DOHH2 (cell line): ENCODE measurements around the gene SMG5.

Experiments used
- H3F3A ChIP-seq: fragments of 200-600 bp; sonication (generic), shearing (Covaris generic); 2 replicates; pipeline ENCODE4 v1.6.0; 2016; ENCODE audit warnings: antibody characterized with exemption, mild to moderate bottlenecking; ENCODE audit not compliant: control insufficient read depth, insufficient read depth
- H3K27ac ChIP-seq: fragments of 200-600 bp; sonication (generic); 2 replicates; pipeline ENCODE4 v1.5.1; 2014; ENCODE audit warnings: low read depth, mild to moderate bottlenecking, low read length, moderate library complexity
- H3K27me3 ChIP-seq: fragments of 200-600 bp; sonication (generic); 2 replicates; pipeline ENCODE4 v1.6.1; 2014; ENCODE audit warnings: mild to moderate bottlenecking, low read length, mixed read lengths; ENCODE audit not compliant: control insufficient read depth
- H3K36me3 ChIP-seq: fragments of 200-600 bp; sonication (generic); 2 replicates; pipeline ENCODE4 v1.6.1; 2014; ENCODE audit warnings: mild to moderate bottlenecking, low read length, moderate library complexity, mixed read lengths; ENCODE audit not compliant: control insufficient read depth
- H3K4me1 ChIP-seq: fragments of 200-600 bp; sonication (generic); 2 replicates; pipeline ENCODE4 v1.6.1; 2014; ENCODE audit warnings: mild to moderate bottlenecking, low read length, mixed read lengths; ENCODE audit not compliant: control insufficient read depth
- H3K4me2 ChIP-seq: fragments of 200-600 bp; sonication (generic); 2 replicates; pipeline ENCODE4 v1.6.0; 2014; ENCODE audit warnings: mild to moderate bottlenecking, low read length, moderate library complexity
- H3K4me3 ChIP-seq: fragments of 200-600 bp; sonication (generic); 2 replicates; pipeline ENCODE4 v1.5.1; 2014; ENCODE audit warnings: mild to moderate bottlenecking, low read length, mixed read lengths
- H3K79me2 ChIP-seq: fragments of 200-600 bp; sonication (generic); 2 replicates; pipeline ENCODE4 v1.6.1; 2014; ENCODE audit warnings: mild to moderate bottlenecking, low read length, mixed read lengths; ENCODE audit not compliant: control insufficient read depth
- H3K9me2 ChIP-seq: fragments of 200-600 bp; sonication (generic); replicated peaks from 2 replicates; pipeline ENCODE4 v1.6.1; 2014; ENCODE audit warnings: mild to moderate bottlenecking, low read length, mixed read lengths; ENCODE audit not compliant: control insufficient read depth
- H3K9me3 ChIP-seq: fragments of 200-600 bp; sonication (generic); 2 replicates; pipeline ENCODE4 v1.6.1; 2014; ENCODE audit warnings: antibody characterized with exemption, low read length, mixed read lengths; ENCODE audit not compliant: control insufficient read depth, insufficient read depth
- H4K20me1 ChIP-seq: fragments of 200-600 bp; sonication (generic); 2 replicates; pipeline ENCODE4 v1.6.0; 2014; ENCODE audit warnings: low read depth, mild to moderate bottlenecking, antibody characterized with exemption, low read length, moderate library complexity; ENCODE audit not compliant: control insufficient read depth, insufficient read depth
- EZH2phosphoT487 ChIP-seq: fragments of 200-600 bp; sonication (generic); IDR thresholded peaks from 2 replicates; pipeline ENCODE4 v1.6.1; 2017; ENCODE audit warnings: borderline replicate concordance, mild to moderate bottlenecking, antibody characterized with exemption, low read length, moderate library complexity, mixed read lengths
- TF ChIP-seq, protein P1 (sequence below): fragments of 200-600 bp; sonication (generic); IDR thresholded peaks from one replicate; pipeline ENCODE4 v1.5.1; 2014; ENCODE audit warnings: antibody characterized with exemption, mild to moderate bottlenecking, low read depth, low read length; ENCODE audit not compliant: poor library complexity, severe bottlenecking

The SMG5 gene

DNA sequence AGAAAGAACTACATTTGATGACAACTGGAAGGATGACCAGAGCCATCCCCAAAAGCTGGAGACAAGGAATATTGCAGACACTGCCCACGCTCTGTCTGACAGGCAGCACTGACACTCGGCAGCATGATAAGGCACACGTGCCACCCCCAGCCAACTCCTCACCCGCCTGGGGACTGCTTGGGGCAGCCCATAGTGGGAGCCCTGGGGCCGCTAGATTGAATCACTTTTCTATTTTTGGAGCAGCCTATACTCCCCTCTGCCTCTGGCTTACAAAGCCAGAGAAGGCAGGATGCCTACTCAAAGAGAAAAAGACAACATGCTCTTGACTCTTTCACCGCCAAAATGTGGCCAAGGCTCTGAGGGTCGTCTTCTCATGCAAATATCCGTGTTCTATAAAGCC is 1.3 kb downstream of the SMG5 start:
- Histone ChIP-seq H3K27ac (peak overlapping the region; percentile 58), H3K79me2 (peaks cover 65% of the 10 kb centered on the region), H3K9me2 (no peaks in the 10 kb centered on the region), H3K9me3 (no peaks in the 10 kb centered on the region), H3K4me2 (peak overlapping the region; percentile 99), H3F3A (no peaks in the 10 kb centered on the region), H4K20me1 (peaks cover 15% of the 10 kb centered on the region; the same call in 1 of the 2 replicates), H3K36me3 (peaks cover 57% of the 10 kb centered on the region), H3K4me3 (peak overlapping the region; percentile 75), H3K27me3 (no peaks in the 10 kb centered on the region), H3K4me1 (peaks cover 27% of the 10 kb centered on the region)
- TF ChIP-seq EZH2phosphoT487 = no peak
- TF ChIP-seq, protein P1, sequence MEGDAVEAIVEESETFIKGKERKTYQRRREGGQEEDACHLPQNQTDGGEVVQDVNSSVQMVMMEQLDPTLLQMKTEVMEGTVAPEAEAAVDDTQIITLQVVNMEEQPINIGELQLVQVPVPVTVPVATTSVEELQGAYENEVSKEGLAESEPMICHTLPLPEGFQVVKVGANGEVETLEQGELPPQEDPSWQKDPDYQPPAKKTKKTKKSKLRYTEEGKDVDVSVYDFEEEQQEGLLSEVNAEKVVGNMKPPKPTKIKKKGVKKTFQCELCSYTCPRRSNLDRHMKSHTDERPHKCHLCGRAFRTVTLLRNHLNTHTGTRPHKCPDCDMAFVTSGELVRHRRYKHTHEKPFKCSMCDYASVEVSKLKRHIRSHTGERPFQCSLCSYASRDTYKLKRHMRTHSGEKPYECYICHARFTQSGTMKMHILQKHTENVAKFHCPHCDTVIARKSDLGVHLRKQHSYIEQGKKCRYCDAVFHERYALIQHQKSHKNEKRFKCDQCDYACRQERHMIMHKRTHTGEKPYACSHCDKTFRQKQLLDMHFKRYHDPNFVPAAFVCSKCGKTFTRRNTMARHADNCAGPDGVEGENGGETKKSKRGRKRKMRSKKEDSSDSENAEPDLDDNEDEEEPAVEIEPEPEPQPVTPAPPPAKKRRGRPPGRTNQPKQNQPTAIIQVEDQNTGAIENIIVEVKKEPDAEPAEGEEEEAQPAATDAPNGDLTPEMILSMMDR = peak; percentile 32

DNA sequence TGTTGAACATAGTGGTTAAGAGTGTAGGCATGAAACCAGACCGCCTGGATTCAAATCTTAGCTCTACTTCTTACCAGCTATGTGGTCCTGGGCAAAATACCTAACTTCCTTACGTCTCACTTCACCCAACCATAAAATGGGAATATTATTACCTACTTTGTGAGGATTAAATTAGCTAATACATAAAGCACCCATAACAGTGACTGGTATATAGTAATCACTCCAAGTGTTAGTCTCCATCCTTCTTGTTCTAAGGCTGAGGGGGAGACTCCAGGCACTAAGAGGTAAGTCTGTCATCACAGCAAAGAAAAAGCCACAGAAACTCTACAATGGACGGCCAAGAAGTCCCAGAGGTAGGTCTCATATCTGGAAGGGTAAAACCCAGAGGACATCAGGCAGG is 2.8 kb downstream of the SMG5 start:
- peaks cover 68% of the 10 kb centered on the region for H3K36me3 ChIP-seq

DNA sequence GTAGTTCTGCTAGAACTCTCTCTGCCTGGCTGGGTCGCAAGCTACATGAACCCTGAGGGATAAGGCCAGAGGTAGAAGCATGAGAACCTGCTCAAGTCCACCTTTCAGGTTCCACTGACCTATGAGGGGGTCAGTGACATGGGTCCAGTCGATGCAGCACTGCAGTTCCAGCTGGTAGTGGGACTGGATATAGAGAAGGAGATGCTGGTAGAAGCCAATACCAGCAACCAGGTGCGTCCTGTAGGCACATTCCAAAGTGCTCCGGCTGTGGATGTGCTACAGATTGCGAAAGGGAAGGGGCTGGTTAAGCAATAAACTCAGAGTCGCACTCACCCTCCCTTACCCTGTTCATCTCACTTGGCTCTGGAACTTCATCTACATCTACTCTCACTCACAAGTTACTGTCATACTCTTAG is 5.7 kb downstream of the SMG5 start:
- TF ChIP-seq, protein P1 = no peak
- TF ChIP-seq EZH2phosphoT487 = no peak
- peaks cover 94% of the 10 kb centered on the region for H3K36me3 ChIP-seq
- H3K9me2 ChIP-seq = no peaks in the 10 kb centered on the region
- H3K4me2 ChIP-seq = no peak overlapping the region
- no peak overlapping the region for H3K27ac ChIP-seq
- H3K9me3 ChIP-seq = no peaks in the 10 kb centered on the region
- peaks cover 15% of the 10 kb centered on the region; the same call in 1 of the 2 replicates for H4K20me1 ChIP-seq
- H3K4me3 ChIP-seq = no peak overlapping the region
- H3K4me1 ChIP-seq = peaks cover 18% of the 10 kb centered on the region
- no peaks in the 10 kb centered on the region for H3F3A ChIP-seq
- H3K27me3 ChIP-seq = no peaks in the 10 kb centered on the region
- H3K79me2 ChIP-seq = peaks cover 42% of the 10 kb centered on the region

More for the DNA sequence above, 2.8 kb downstream of the SMG5 start:
- Histone ChIP-seq H4K20me1 (peaks cover 15% of the 10 kb centered on the region; the same call in 1 of the 2 replicates), H3F3A (no peaks in the 10 kb centered on the region), H3K4me2 (no peak overlapping the region), H3K79me2 (peaks cover 65% of the 10 kb centered on the region), H3K4me3 (no peak overlapping the region), H3K4me1 (peaks cover 27% of the 10 kb centered on the region), H3K9me3 (no peaks in the 10 kb centered on the region), H3K27ac (no peak overlapping the region), H3K9me2 (no peaks in the 10 kb centered on the region), H3K27me3 (no peaks in the 10 kb centered on the region)
- TF ChIP-seq, protein P1 = no peak
- no peak for TF ChIP-seq EZH2phosphoT487

DNA sequence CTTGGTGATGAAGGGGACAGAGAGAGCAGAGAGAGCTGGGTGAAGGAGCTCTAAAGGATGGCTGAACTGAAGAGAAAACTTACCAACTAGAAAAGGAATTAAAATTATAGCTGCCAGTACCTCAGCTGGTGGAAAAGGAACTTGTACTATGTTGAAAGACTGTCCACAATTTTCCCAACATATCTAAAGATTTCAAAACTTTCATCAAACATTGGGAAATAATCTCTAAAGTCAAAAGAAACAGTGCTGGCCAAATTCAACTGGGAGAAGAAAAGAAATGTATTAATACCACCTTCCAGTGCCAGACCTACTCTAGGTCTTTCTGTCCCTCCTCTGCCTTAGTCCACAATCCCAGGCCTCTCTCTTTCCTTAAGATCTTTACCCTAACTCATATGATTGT is 6.1 kb downstream of the SMG5 start:
- Histone ChIP-seq H4K20me1 (peaks cover 15% of the 10 kb centered on the region; the same call in 1 of the 2 replicates), H3K36me3 (peaks cover 93% of the 10 kb centered on the region), H3K79me2 (peaks cover 38% of the 10 kb centered on the region), H3K4me2 (no peak overlapping the region), H3K4me3 (no peak overlapping the region), H3K27ac (no peak overlapping the region), H3K9me2 (no peaks in the 10 kb centered on the region), H3F3A (no peaks in the 10 kb centered on the region), H3K9me3 (no peaks in the 10 kb centered on the region), H3K4me1 (peaks cover 16% of the 10 kb centered on the region), H3K27me3 (no peaks in the 10 kb centered on the region)
- TF ChIP-seq EZH2phosphoT487 = no peak
- TF ChIP-seq, protein P1 = no peak
